Measurements from ENCODE around the gene DDX19B.
"Not testable (repeated sequence)": the region's sequence is repeated elsewhere in the genome, so short reads cannot be mapped to it uniquely, and the experiment has no call there.

DDX19B gene

GRCh38 chr16:70370145-70370544, 71.2 kb downstream of the DDX19B start:
- H3K9me2 ChIP-seq (replicated peaks; ENCODE audit: insufficient read depth, low read length); H3K4me3 ChIP-seq (ENCODE audit: insufficient read depth, low read length, poor library complexity, severe bottlenecking); H3K4me2 ChIP-seq (ENCODE audit: low read depth, low read length, poor library complexity, severe bottlenecking); H2AFZ ChIP-seq (ENCODE audit: low read depth, low read length, severe bottlenecking); H3K27ac ChIP-seq (ENCODE audit: low read depth, low read length); H3K9ac ChIP-seq (ENCODE audit: low read length); H4K20me1 ChIP-seq (ENCODE audit: low read depth, low read length); H3K36me3 ChIP-seq (ENCODE audit: low read length); H3K9me3 ChIP-seq (ENCODE audit: insufficient read depth, low read length); H3K27me3 ChIP-seq (ENCODE audit: low read length); H3K79me2 ChIP-seq (ENCODE audit: insufficient read depth, low read length): not testable (repeated sequence)
- peak; percentile 48 for TF ChIP-seq CTCF (IDR thresholded peaks at IDR 0.05; ENCODE audit: insufficient read depth, low read length, poor library complexity, severe bottlenecking)
- peaks cover 12% of the 10 kb centered on the region for H3F3A ChIP-seq (ENCODE audit: insufficient read depth)

DNA sequence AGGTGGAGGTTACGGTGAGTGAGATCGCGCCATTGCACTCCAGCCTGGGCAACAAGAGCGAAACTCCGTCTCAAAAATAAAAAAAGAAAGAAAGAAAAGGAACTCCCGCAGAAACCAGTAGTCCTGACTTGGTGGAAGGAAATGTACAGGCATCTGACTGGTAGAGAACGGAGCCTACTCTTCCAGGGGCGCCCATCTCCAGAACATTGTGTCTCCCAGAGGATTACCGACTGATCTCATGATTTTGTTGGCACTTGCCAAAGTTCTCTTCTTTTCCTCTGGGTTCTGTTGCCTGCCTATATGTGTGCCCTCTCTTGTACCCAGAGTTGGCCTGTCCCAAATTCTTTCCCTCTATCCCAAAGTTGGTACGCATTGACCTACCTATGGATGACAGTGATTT, 71.9 kb downstream of the DDX19B start:
- TF ChIP-seq CTCF (IDR thresholded peaks at IDR 0.05; ENCODE audit: insufficient read depth, low read length, poor library complexity, severe bottlenecking) (no peak), EZH2phosphoT487 (conservative IDR thresholded peaks at IDR 0.05; ENCODE audit: low read length) (no peak)
- H4K20me1 ChIP-seq (ENCODE audit: low read depth, low read length): no peaks in the 10 kb centered on the region
- H3K27me3 ChIP-seq (ENCODE audit: low read length): no peaks in the 10 kb centered on the region
- no peak overlapping the region for H3K27ac ChIP-seq (ENCODE audit: low read depth, low read length)
- H2AFZ ChIP-seq (ENCODE audit: low read depth, low read length, severe bottlenecking): no peak overlapping the region
- H3F3A ChIP-seq (ENCODE audit: insufficient read depth): peaks cover 18% of the 10 kb centered on the region
- H3K9me2 ChIP-seq (replicated peaks; ENCODE audit: insufficient read depth, low read length): no peaks in the 10 kb centered on the region
- no peaks in the 10 kb centered on the region for H3K79me2 ChIP-seq (ENCODE audit: insufficient read depth, low read length)
- no peak overlapping the region for H3K9ac ChIP-seq (ENCODE audit: low read length)
- H3K4me2 ChIP-seq (ENCODE audit: low read depth, low read length, poor library complexity, severe bottlenecking): no peak overlapping the region
- H3K4me3 ChIP-seq (ENCODE audit: insufficient read depth, low read length, poor library complexity, severe bottlenecking): no peak overlapping the region
- 0 out of 2 replicates have a peak, but pooled peaks cover 5% of the 10 kb centered on the region for H3K36me3 ChIP-seq (ENCODE audit: low read length)
- no peaks in the 10 kb centered on the region for H3K9me3 ChIP-seq (ENCODE audit: insufficient read depth, low read length)

- Histone ChIP-seq H3K9ac (ENCODE audit: low read length) (no peak overlapping the region), H3K27me3 (ENCODE audit: low read length) (no peaks in the 10 kb centered on the region), H3K4me3 (ENCODE audit: insufficient read depth, low read length, poor library complexity, severe bottlenecking) (no peak overlapping the region), H3K9me2 (replicated peaks; ENCODE audit: insufficient read depth, low read length) (no peaks in the 10 kb centered on the region), H3K36me3 (ENCODE audit: low read length) (peaks cover 5% of the 10 kb centered on the region; the same call in 1 of the 2 replicates), H3K4me2 (ENCODE audit: low read depth, low read length, poor library complexity, severe bottlenecking) (no peak overlapping the region), H3K9me3 (ENCODE audit: insufficient read depth, low read length) (no peaks in the 10 kb centered on the region), H3K79me2 (ENCODE audit: insufficient read depth, low read length) (no peaks in the 10 kb centered on the region), H4K20me1 (ENCODE audit: low read depth, low read length) (no peaks in the 10 kb centered on the region), H3K27ac (ENCODE audit: low read depth, low read length) (no peak overlapping the region), H2AFZ (ENCODE audit: low read depth, low read length, severe bottlenecking) (no peak overlapping the region), H3F3A (ENCODE audit: insufficient read depth) (peaks cover 29% of the 10 kb centered on the region)
- TF ChIP-seq EZH2phosphoT487 (conservative IDR thresholded peaks at IDR 0.05; ENCODE audit: low read length) (no peak), CTCF (IDR thresholded peaks at IDR 0.05; ENCODE audit: insufficient read depth, low read length, poor library complexity, severe bottlenecking) (no peak)
Measured at GRCh38 chr16:70372921-70373728, 74.1 kb downstream of the DDX19B start.
